ENCODE results near the gene UGT1A10.

UGT1A10 gene

GRCh38 chr2:233674314-233674713, 38.1 kb downstream of the UGT1A10 start:
- FAIRE-seq (no peak), DNase-seq (ENCODE audit: insufficient read length, low spot score) (no peak)

GRCh38 chr2:233674995-233675394, 38.7 kb downstream of the UGT1A10 start:
- no peak for TF ChIP-seq POLR2A (IDR thresholded peaks at IDR 0.05; ENCODE audit: low read depth, low read length)
- no peak for TF ChIP-seq POLR2AphosphoS5 (IDR thresholded peaks at IDR 0.05; ENCODE audit: low read depth, low read length)
- TF ChIP-seq SPI1 (IDR thresholded peaks at IDR 0.05; ENCODE audit: low read depth, low read length) = no peak
- no peak for TF ChIP-seq TAF1 (IDR thresholded peaks at IDR 0.05; ENCODE audit: low read depth, low read length)
- TF ChIP-seq PAX5 (IDR thresholded peaks at IDR 0.05; ENCODE audit: insufficient read depth, low read length, severe bottlenecking) = no peak
- no peak for TF ChIP-seq POU2F2 (IDR thresholded peaks at IDR 0.05; ENCODE audit: low read depth, low read length)

More at GRCh38 chr2:233674314-233674713, 38.1 kb downstream of the UGT1A10 start:
- TF ChIP-seq SPI1 (IDR thresholded peaks at IDR 0.05; ENCODE audit: low read depth, low read length) (no peak), PAX5 (IDR thresholded peaks at IDR 0.05; ENCODE audit: insufficient read depth, low read length, severe bottlenecking) (no peak), POLR2A (IDR thresholded peaks at IDR 0.05; ENCODE audit: low read depth, low read length) (no peak), POLR2AphosphoS5 (IDR thresholded peaks at IDR 0.05; ENCODE audit: low read depth, low read length) (no peak), POU2F2 (IDR thresholded peaks at IDR 0.05; ENCODE audit: low read depth, low read length) (no peak)

GRCh38 chr2:233676046-233676445, 39.8 kb downstream of the UGT1A10 start:
- FAIRE-seq = no peak
- TF ChIP-seq PAX5 (IDR thresholded peaks at IDR 0.05; ENCODE audit: insufficient read depth, low read length, severe bottlenecking) = no peak
- TF ChIP-seq POLR2A (IDR thresholded peaks at IDR 0.05; ENCODE audit: low read depth, low read length) = no peak
- no peak for TF ChIP-seq TAF1 (IDR thresholded peaks at IDR 0.05; ENCODE audit: low read depth, low read length)
- TF ChIP-seq POU2F2 (IDR thresholded peaks at IDR 0.05; ENCODE audit: low read depth, low read length) = no peak
- no peak for TF ChIP-seq POLR2AphosphoS5 (IDR thresholded peaks at IDR 0.05; ENCODE audit: low read depth, low read length)
- no peak for TF ChIP-seq SPI1 (IDR thresholded peaks at IDR 0.05; ENCODE audit: low read depth, low read length)
- DNase-seq (ENCODE audit: insufficient read length, low spot score) = no peak

More at GRCh38 chr2:233674995-233675394, 38.7 kb downstream of the UGT1A10 start:
- FAIRE-seq = no peak
- no peak for DNase-seq (ENCODE audit: insufficient read length, low spot score)

- FAIRE-seq (no peak), DNase-seq (ENCODE audit: insufficient read length, low spot score) (no peak)
- no peak for TF ChIP-seq TAF1 (IDR thresholded peaks at IDR 0.05; ENCODE audit: low read depth, low read length)
- TF ChIP-seq POLR2AphosphoS5 (IDR thresholded peaks at IDR 0.05; ENCODE audit: low read depth, low read length) = no peak
- no peak for TF ChIP-seq POU2F2 (IDR thresholded peaks at IDR 0.05; ENCODE audit: low read depth, low read length)
- no peak for TF ChIP-seq PAX5 (IDR thresholded peaks at IDR 0.05; ENCODE audit: insufficient read depth, low read length, severe bottlenecking)
- TF ChIP-seq SPI1 (IDR thresholded peaks at IDR 0.05; ENCODE audit: low read depth, low read length) = no peak
- no peak for TF ChIP-seq POLR2A (IDR thresholded peaks at IDR 0.05; ENCODE audit: low read depth, low read length)
Observed at GRCh38 chr2:233679196-233679595, 42.9 kb downstream of the UGT1A10 start.

GRCh38 chr2:233680361-233681045, 44.3 kb downstream of the UGT1A10 start:
- TF ChIP-seq TAF1 (IDR thresholded peaks at IDR 0.05; ENCODE audit: low read depth, low read length) = no peak
- no peak for TF ChIP-seq SPI1 (IDR thresholded peaks at IDR 0.05; ENCODE audit: low read depth, low read length)
- no peak for TF ChIP-seq POLR2AphosphoS5 (IDR thresholded peaks at IDR 0.05; ENCODE audit: low read depth, low read length)
- DNase-seq (ENCODE audit: insufficient read length, low spot score) = no peak
- no peak for FAIRE-seq

- DNase-seq (ENCODE audit: insufficient read length, low spot score) (no peak), FAIRE-seq (no peak)
- no peak for TF ChIP-seq SPI1 (IDR thresholded peaks at IDR 0.05; ENCODE audit: low read depth, low read length)
- TF ChIP-seq PAX5 (IDR thresholded peaks at IDR 0.05; ENCODE audit: insufficient read depth, low read length, severe bottlenecking) = no peak
- no peak for TF ChIP-seq TAF1 (IDR thresholded peaks at IDR 0.05; ENCODE audit: low read depth, low read length)
- TF ChIP-seq POLR2A (IDR thresholded peaks at IDR 0.05; ENCODE audit: low read depth, low read length) = no peak
- no peak for TF ChIP-seq POLR2AphosphoS5 (IDR thresholded peaks at IDR 0.05; ENCODE audit: low read depth, low read length)
- no peak for TF ChIP-seq POU2F2 (IDR thresholded peaks at IDR 0.05; ENCODE audit: low read depth, low read length)
Observed at GRCh38 chr2:233681521-233682099, 45.4 kb downstream of the UGT1A10 start, which contains the start of gene UGT1A7. UGT1A7 (plus strand) TSS chr2:233681901; CDS start chr2:233681938, 37 bp downstream.

GRCh38 chr2:233684640-233685039, 48.4 kb downstream of the UGT1A10 start:
- no peak for DNase-seq (ENCODE audit: insufficient read length, low spot score)
- FAIRE-seq = no peak
- no peak for TF ChIP-seq TAF1 (IDR thresholded peaks at IDR 0.05; ENCODE audit: low read depth, low read length)
- no peak for TF ChIP-seq POLR2AphosphoS5 (IDR thresholded peaks at IDR 0.05; ENCODE audit: low read depth, low read length)
- no peak for TF ChIP-seq POU2F2 (IDR thresholded peaks at IDR 0.05; ENCODE audit: low read depth, low read length)
- TF ChIP-seq POLR2A (IDR thresholded peaks at IDR 0.05; ENCODE audit: low read depth, low read length) = no peak
- TF ChIP-seq SPI1 (IDR thresholded peaks at IDR 0.05; ENCODE audit: low read depth, low read length) = no peak
- TF ChIP-seq PAX5 (IDR thresholded peaks at IDR 0.05; ENCODE audit: insufficient read depth, low read length, severe bottlenecking) = no peak

GRCh38 chr2:233686928-233687327, 50.7 kb downstream of the UGT1A10 start:
- FAIRE-seq (no peak), DNase-seq (ENCODE audit: insufficient read length, low spot score) (no peak)
- TF ChIP-seq POU2F2 (IDR thresholded peaks at IDR 0.05; ENCODE audit: low read depth, low read length) (no peak), TAF1 (IDR thresholded peaks at IDR 0.05; ENCODE audit: low read depth, low read length) (no peak), PAX5 (IDR thresholded peaks at IDR 0.05; ENCODE audit: insufficient read depth, low read length, severe bottlenecking) (no peak), POLR2A (IDR thresholded peaks at IDR 0.05; ENCODE audit: low read depth, low read length) (no peak)

GRCh38 chr2:233688341-233688740, 52.1 kb downstream of the UGT1A10 start:
- DNase-seq (ENCODE audit: insufficient read length, low spot score) = no peak
- TF ChIP-seq POLR2A (IDR thresholded peaks at IDR 0.05; ENCODE audit: low read depth, low read length) (no peak), POU2F2 (IDR thresholded peaks at IDR 0.05; ENCODE audit: low read depth, low read length) (no peak), SPI1 (IDR thresholded peaks at IDR 0.05; ENCODE audit: low read depth, low read length) (no peak), POLR2AphosphoS5 (IDR thresholded peaks at IDR 0.05; ENCODE audit: low read depth, low read length) (no peak), TAF1 (IDR thresholded peaks at IDR 0.05; ENCODE audit: low read depth, low read length) (no peak), PAX5 (IDR thresholded peaks at IDR 0.05; ENCODE audit: insufficient read depth, low read length, severe bottlenecking) (no peak)
- FAIRE-seq = no peak
